Measurements from ENCODE around the gene STK32B. TPM values are rescaled to one million over a fixed set of nuclear protein-coding genes. Genes with fewer than 3 reads are reported as not detected.

STK32B gene
- total and polyA plus RNA-seq, 9 donors: 0.35 to 3.0 (median 1.2) TPM

DNA sequence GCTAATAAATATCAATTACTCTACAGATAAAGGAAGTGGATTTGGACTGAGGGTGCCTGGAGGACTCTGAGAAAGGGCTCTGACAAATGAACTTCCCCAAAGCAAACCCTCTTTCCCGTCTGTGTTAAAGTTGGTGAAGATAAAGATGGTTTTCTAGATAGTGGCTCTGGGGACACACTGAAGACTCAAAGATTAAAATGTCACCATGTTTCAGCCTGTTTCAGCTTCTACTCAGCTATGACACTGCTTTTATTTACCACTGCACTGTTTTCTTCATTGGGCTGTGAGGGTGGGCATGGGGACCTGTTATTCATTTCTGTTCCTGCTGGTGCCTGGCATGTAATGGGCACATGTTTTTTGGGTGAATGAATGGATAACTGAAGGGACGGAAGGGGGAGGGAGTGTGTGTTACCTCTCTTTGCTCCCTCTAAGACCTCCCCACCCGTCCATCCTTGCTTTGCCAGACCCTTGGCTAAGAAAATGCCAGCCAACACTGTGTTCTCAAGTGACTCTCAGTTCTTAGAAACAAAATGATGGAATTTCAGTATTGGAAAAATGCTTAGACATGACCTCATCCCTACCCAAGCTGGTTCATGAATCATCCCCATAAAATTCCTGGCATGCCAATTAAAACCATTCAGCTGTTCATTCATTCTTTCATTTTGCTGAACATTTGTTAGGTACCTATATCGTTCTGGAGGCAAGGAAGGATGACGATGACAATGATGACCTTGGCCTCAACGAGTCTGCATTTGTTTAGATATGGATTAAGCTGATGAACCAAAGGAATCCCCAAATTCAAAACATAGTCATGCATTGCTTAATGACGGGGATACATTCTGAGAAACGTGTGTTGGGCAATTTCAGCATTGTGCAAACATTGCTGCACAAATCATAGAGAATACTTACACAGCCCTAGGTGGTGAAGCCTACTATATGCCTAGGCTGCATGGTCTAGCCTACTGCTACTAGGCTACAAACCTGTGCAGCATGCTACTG, 13.4 kb upstream of the STK32B start:
- 50 to 61% (median 59%) methylated on average over 8 of the region's 8 CpGs for WGBS, 3 donors
- Histone ChIP-seq H3K27ac (no peak overlapping the region), H3K4me3 (no peak overlapping the region), H3K4me1 (ENCODE audit: insufficient read depth) (peaks cover 1% of the 10 kb centered on the region), H3K27me3 (no peaks in the 10 kb centered on the region), H3K36me3 (no peaks in the 10 kb centered on the region), H3K9me3 (no peaks in the 10 kb centered on the region)
- intact Hi-C loops (cut with DNase I): no loop called here
- TF ChIP-seq, protein P1, sequence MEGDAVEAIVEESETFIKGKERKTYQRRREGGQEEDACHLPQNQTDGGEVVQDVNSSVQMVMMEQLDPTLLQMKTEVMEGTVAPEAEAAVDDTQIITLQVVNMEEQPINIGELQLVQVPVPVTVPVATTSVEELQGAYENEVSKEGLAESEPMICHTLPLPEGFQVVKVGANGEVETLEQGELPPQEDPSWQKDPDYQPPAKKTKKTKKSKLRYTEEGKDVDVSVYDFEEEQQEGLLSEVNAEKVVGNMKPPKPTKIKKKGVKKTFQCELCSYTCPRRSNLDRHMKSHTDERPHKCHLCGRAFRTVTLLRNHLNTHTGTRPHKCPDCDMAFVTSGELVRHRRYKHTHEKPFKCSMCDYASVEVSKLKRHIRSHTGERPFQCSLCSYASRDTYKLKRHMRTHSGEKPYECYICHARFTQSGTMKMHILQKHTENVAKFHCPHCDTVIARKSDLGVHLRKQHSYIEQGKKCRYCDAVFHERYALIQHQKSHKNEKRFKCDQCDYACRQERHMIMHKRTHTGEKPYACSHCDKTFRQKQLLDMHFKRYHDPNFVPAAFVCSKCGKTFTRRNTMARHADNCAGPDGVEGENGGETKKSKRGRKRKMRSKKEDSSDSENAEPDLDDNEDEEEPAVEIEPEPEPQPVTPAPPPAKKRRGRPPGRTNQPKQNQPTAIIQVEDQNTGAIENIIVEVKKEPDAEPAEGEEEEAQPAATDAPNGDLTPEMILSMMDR (IDR thresholded peaks at IDR 0.05): no peak
- TF ChIP-seq POLR2A (IDR thresholded peaks at IDR 0.05): no peak
- TF ChIP-seq EP300 (IDR thresholded peaks at IDR 0.05): no peak
- DNase-seq: no peak

DNA sequence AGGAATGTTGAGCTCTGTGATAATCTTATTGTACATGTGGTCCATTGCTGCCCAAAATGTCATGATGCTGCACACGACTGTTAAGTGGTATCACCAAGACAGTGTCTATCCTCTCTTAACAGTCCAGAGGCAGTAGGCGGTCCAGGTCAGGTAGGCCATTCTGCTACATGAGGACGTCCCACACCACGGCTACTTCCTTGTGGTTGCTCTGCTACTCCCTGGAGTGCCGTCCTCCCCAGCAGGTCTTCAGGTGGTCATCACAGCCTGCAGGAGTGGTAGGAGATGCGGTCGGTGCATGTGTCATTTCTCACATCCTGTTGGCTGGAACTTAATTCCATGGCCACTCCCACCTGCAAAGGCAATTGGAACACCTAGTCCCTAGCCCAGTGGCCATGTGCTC, 11.5 kb upstream of the STK32B start:
- TF ChIP-seq, protein P1 (IDR thresholded peaks at IDR 0.05): no peak
- TF ChIP-seq EP300 (IDR thresholded peaks at IDR 0.05): no peak
- TF ChIP-seq POLR2A (IDR thresholded peaks at IDR 0.05): no peak

DNA sequence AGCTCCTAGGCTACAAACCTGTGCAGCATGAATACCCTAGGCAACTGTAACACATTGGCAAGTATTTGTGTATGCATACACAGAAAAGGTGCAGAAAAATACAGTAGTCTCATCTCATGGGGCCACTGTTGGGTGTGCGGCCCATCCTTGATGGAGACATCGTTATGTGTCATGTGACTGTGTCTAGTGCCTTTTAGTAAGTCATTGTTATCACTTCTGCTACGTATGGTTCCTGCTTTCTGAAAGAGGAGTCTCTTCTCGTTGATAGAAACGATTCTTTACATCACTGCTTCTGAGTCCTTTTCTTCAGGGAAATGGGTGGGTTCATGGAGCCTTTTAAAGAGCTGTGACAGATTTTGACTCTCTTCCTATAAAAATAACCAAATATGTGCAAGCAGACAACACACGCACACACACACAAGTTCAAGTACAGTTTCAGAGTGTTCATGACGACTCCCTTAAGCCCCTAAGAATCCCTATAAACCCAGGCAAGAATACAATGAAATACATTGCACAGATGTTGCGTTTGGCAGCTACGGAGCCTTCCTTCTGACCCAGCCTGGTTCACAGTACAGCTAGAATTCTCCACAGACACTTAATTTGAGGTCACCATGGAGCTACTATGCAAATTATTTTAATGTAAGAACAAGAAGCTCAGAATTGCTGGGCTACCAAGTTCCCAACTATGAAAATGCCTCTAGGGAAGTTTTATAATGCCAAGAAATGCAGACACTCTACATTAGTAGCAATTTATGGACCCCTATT, 10.2 kb upstream of the STK32B start:
- no peaks in the 10 kb centered on the region for H3K27me3 ChIP-seq
- no peak for DNase-seq

More for the DNA sequence above, 11.5 kb upstream of the STK32B start:
- Histone ChIP-seq H3K27ac (no peak overlapping the region), H3K4me3 (no peak overlapping the region), H3K27me3 (no peaks in the 10 kb centered on the region), H3K4me1 (ENCODE audit: insufficient read depth) (no peaks in the 10 kb centered on the region), H3K9me3 (no peaks in the 10 kb centered on the region), H3K36me3 (no peaks in the 10 kb centered on the region)
- 90 to 92% (median 91%) methylated on average over 7 of the region's 7 CpGs for WGBS, 3 donors
- DNase-seq: no peak
- intact Hi-C loops (cut with DNase I): no loop called here

DNA sequence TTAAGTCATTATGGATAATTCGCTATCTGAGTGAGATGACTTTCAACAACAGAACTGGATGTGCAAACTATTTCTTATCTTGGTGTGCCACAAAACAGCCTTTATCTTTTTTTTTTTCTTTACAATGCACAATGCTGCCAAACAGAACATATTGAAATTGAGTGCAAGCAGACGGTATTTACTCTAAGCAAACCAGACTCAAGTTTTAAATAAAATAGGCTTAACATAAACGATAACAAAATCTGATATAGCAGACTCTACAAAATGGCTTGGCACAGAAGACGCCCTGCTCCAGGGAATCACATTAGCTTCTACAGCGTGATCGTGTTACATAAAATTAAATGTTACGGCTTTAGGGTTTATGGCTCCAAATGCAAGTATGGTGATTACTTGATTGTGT, 9.6 kb upstream of the STK32B start:
- H3K36me3 ChIP-seq: no peaks in the 10 kb centered on the region
- H3K4me1 ChIP-seq (ENCODE audit: insufficient read depth): no peaks in the 10 kb centered on the region
- no peak overlapping the region for H3K27ac ChIP-seq
- DNase-seq: no peak
- no peaks in the 10 kb centered on the region for H3K27me3 ChIP-seq
- no peak for TF ChIP-seq POLR2A (IDR thresholded peaks at IDR 0.05)
- TF ChIP-seq, protein P1 (IDR thresholded peaks at IDR 0.05): no peak
- no peak for TF ChIP-seq EP300 (IDR thresholded peaks at IDR 0.05)
- 63 to 74% (median 71%) methylated on average over 7 of the region's 7 CpGs for WGBS, 3 donors
- no peaks in the 10 kb centered on the region for H3K9me3 ChIP-seq
- intact Hi-C loops (cut with DNase I): no loop called here
- H3K4me3 ChIP-seq: no peak overlapping the region

More for the DNA sequence above, 10.2 kb upstream of the STK32B start:
- Histone ChIP-seq H3K27ac (no peak overlapping the region), H3K9me3 (no peaks in the 10 kb centered on the region), H3K4me1 (ENCODE audit: insufficient read depth) (no peaks in the 10 kb centered on the region), H3K4me3 (no peak overlapping the region), H3K36me3 (no peaks in the 10 kb centered on the region)
- TF ChIP-seq POLR2A (IDR thresholded peaks at IDR 0.05) (no peak), EP300 (IDR thresholded peaks at IDR 0.05) (no peak)
- TF ChIP-seq, protein P1 (IDR thresholded peaks at IDR 0.05): no peak
- WGBS, 3 donors: 76 to 84% (median 81%) methylated on average over 9 of the region's 9 CpGs
- intact Hi-C loops (cut with DNase I): no loop called here
